Skeletal muscle tissue (tissue), 4 donors: Measurements from ENCODE around the gene ARHGAP4. TPM values are rescaled to one million over a fixed set of nuclear protein-coding genes. Genes with fewer than 3 reads are reported as not detected.

Source experiments
- H3K27ac ChIP-seq: one replicate; pipeline ENCODE4 v1.7.0; 2013; ENCODE audit warnings: mild to moderate bottlenecking, low read depth, low read length, inconsistent platforms
- H3K27me3 ChIP-seq, 3 donors: one replicate each; pipeline ENCODE4 v1.7.0; 2013; ENCODE audit warnings: low read length in 3 of 3; ENCODE audit not compliant: control insufficient read depth in 3 of 3, insufficient read depth in 3 of 3
- H3K36me3 ChIP-seq, 3 donors: one replicate each; pipeline ENCODE4 v1.7.0; 2013; ENCODE audit warnings: low read length in 3 of 3; ENCODE audit not compliant: control insufficient read depth in 3 of 3, insufficient read depth in 3 of 3
- H3K4me1 ChIP-seq, 3 donors: one replicate each; pipeline ENCODE4 v1.7.0; 2013; ENCODE audit warnings: low read length in 3 of 3, mild to moderate bottlenecking in 3 of 3; ENCODE audit not compliant: control insufficient read depth in 3 of 3, insufficient read depth in 3 of 3
- H3K4me3 ChIP-seq, 3 donors: one replicate each; pipeline ENCODE4 v1.7.0; 2013; ENCODE audit warnings: low read length in 3 of 3
- H3K9ac ChIP-seq, 3 donors: one replicate each; pipeline ENCODE4 v1.7.0; 2013; ENCODE audit warnings: low read length in 3 of 3, mild to moderate bottlenecking in 3 of 3, moderate library complexity in 2 of 3, low read depth in 1 of 3
- H3K9me3 ChIP-seq, 3 donors: one replicate each; pipeline ENCODE4 v1.7.0; 2013; ENCODE audit warnings: low read length in 3 of 3; ENCODE audit not compliant: control insufficient read depth in 3 of 3
- total RNA-seq: library from RNA; depleted of rRNA; stranded (reverse); fragments of >200 nt; gene quantifications from one replicate; pipeline ENCODE4 v1.2.3, GENCODE V29; 2014
- donor health status: Osteomylitis.

ARHGAP4 gene
- total RNA-seq, 1 donor from 2014 or later: 25.1 TPM

DNA sequence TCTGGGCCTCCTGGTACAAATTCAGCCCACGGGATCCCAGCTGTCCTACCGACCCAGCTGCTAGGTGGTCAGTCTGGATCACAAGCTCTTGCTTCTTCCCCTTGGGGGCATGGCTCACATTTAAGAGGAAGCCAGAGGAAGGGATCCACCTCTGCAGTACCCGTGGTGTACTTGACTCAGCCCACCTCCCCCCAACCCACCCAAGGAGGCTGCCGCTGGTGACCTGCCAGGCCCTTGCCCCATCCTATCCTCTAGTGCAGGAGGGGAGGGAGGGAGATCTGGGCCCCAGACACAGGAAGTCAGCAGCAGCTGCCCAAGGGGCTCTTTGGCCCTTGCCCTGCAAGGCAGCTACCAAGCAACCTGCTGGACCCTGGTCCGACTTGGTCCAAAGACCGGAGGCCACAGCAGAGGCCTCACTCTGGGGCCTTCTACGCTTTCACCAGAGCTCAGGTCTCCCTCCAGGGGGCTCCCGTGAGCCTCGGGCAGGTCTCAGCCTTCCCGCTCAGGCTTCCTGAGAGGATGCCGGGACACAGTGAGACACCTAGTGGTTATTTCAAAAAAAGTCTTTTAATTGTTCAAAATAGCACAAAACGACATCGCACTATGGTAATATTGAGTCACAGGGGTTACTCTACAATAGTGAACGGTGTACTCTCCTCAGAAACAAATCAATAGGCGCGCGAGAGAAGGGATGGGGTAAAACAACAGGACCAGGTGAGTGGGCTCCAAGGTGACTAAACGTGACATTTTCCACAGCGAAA is 21.1 kb upstream of the ARHGAP4 start:
- H3K27ac ChIP-seq: peak overlapping the region; percentile 19
- no peak overlapping the region for H3K4me3 ChIP-seq
- H3K9me3 ChIP-seq: no peaks in the 10 kb centered on the region
- peaks cover 0 to 12% (median 8%) of the 10 kb centered on the region in 3 donors for H3K4me1 ChIP-seq
- peaks cover 18 to 32% (median 29%) of the 10 kb centered on the region in 3 donors for H3K36me3 ChIP-seq
- no peaks in the 10 kb centered on the region for H3K27me3 ChIP-seq
- peak overlapping the region in 1 of 3 donors; percentile 25 for H3K9ac ChIP-seq

DNA sequence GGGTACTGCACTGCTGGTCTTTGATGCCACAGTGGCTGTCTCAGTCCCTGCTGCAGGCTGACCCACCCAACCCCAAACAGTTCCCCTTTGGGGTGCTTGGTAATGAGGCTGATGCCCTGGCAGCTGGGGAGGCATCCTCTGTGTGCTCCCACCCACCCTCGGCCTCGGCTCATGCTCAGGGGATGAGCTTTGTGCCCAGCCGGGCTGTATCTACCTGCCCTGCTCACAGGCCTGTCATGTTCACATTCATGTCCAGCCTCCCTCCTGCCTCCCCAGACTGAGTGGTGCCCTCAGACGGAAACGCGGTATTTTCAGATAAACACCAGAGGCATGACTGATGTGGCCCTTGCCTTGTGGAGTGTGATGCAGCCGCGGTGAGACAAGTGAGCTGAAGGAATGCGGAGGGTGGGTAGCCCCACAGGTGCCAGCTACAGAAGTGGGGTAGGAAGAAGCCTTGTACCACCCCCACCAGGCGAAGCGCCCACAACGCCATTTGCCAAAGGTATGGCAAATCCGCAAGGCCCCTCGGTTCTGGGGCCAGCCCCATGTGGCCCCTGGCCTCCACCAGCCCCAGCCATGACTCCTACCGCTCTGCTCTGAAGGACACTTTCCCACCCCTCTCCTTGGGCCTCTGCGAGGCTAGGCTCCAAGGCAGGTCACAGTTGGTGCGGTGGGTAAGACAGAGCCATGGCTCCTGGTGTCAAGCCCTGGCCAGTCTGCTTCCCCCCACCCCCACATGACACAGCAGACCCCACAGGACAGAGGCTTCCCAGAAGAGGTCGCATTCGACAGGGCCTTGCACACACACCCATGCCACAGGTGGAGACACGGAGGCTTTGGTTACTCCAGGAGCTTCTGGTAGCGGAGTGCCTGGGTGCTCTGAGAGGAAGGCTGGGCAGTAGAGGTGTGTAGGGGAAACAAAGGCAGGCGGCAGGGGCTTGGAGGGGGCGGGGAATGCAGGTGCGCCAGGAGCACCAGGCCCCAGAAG is 20.2 kb upstream of the ARHGAP4 start:
- Histone ChIP-seq H3K4me1 (peaks cover 0 to 12% (median 8%) of the 10 kb centered on the region in 3 donors), H3K27ac (no peak overlapping the region), H3K9me3 (no peaks in the 10 kb centered on the region), H3K9ac (no peak overlapping the region), H3K36me3 (peaks cover 12 to 23% (median 19%) of the 10 kb centered on the region in 3 donors), H3K4me3 (no peak overlapping the region), H3K27me3 (no peaks in the 10 kb centered on the region)

DNA sequence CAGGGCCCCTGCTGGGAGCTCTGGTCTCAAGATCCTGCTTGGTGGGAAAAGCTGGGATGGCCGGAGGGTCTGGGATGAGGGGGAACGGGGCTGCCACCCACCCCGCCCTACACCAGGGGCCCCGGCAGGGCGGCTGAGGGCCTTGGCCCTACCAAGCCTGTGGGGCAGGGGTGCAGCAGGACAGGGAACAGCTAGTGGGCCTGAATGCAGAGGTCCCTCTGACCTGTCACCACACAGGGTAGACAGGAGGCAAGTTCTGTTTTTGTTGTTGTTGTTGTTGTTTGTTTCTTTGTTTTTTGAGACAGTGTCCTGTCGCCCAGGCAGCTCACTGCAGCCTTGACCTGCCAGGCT is 18.7 kb upstream of the ARHGAP4 start:
- no peaks in the 10 kb centered on the region for H3K27me3 ChIP-seq
- H3K9ac ChIP-seq: no peak overlapping the region
- H3K36me3 ChIP-seq: peaks cover 3 to 9% (median 4%) of the 10 kb centered on the region in 3 donors
- H3K4me3 ChIP-seq: peak overlapping the region in 1 of 3 donors; percentile 35
- H3K27ac ChIP-seq: no peak overlapping the region
- peaks cover 0 to 12% (median 8%) of the 10 kb centered on the region in 3 donors for H3K4me1 ChIP-seq
- no peaks in the 10 kb centered on the region for H3K9me3 ChIP-seq

DNA sequence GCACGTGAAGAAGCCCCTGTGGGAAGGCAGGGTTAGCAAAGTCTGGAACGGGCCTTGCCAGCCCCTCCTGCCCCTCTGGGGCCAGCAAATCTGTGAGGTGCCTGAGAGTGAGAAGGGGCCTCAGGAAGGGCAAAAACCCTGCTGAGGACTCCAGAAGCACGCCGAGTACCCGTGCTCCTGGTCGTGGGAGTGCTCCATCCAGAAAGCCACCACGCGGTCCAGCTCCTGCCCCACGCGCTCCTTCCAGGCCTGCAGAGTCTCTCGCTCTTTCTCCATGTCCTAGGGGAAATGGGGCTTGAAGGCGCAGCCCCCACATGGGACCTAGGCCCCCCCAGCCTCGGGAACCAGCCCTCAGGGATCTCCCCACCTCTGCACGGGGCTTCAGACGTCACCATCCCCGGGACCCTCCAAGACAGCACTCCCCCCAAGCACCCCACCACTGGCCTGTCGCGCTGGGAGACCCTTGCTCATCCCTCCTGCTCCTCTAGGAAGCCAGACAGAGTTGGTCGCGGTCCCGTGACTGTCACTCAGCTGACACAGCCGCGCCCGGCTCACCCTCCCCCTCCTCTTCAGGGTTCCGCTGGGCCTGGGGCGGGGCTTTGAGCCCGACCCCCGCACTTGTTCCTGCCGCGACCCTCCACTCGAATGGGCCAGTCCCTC is 18.2 kb upstream of the ARHGAP4 start, which contains the start of gene RENBP:
RENBP (minus strand) TSS at position 504 of the 660 bp plus-strand sequence; CDS start at position 471, 33 bp downstream.
- no peaks in the 10 kb centered on the region for H3K27me3 ChIP-seq
- no peak within 1 kb of the TSS for H3K27ac ChIP-seq
- H3K9ac ChIP-seq: peak within 1 kb of the TSS in 2 of 3 donors; percentile 3 to 40

DNA sequence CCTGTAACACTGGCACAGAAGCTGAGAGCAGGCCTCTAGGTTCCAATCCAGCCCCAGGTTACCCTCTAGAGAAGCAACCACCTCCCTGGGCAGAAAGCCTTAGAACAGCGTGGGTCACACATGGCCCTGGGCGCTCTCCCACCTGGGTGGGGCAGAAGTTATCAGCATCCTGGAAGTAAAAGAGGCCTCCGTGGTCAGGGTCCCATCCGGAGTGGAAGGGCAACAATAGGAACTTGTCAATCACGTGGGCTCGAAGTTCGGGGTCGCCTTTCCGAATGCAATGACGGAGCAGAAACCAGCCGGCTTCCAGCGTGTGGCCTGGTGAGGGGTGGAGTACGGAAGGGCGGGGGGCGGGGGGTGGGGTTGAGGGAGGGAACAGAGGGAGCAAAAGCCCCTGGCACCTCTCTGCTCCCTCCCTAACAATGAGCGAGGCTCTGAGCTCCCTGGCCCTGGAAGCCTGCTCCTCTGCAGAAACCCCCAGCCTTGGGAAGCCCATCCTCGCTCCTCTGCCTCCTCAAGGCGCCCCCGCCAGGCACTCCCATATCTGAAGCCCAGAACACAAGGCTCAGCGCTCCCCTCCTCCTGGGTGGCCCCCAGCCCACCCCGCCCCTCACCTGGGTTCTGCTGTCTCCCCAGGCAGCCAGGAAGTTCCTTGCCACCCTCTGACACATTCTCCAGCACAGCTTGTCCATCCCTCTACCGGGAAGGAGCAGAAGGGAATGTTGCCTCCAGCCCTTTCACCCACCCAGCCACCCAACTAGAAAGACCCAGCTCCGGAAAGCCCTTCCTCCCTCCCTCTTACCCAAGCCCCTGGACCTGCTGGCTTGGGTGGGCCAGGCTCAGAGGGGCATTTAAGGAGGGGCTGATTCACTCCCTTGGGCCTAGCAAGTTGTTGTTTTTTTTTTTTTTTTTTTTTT is 15.5 kb upstream of the ARHGAP4 start:
- peaks cover 0 to 5% (median 0%) of the 10 kb centered on the region in 3 donors for H3K4me1 ChIP-seq
- no peak overlapping the region for H3K4me3 ChIP-seq
- no peak overlapping the region for H3K27ac ChIP-seq
- H3K9ac ChIP-seq: no peak overlapping the region
- no peaks in the 10 kb centered on the region for H3K27me3 ChIP-seq
- no peaks in the 10 kb centered on the region for H3K36me3 ChIP-seq
- H3K9me3 ChIP-seq: no peaks in the 10 kb centered on the region

More for the DNA sequence above, 18.2 kb upstream of the ARHGAP4 start, which contains the start of gene RENBP:
- H3K36me3 ChIP-seq: peaks cover 2 to 5% (median 2%) of the 10 kb centered on the region in 3 donors
- peaks cover 0 to 10% (median 8%) of the 10 kb centered on the region in 3 donors for H3K4me1 ChIP-seq
- peak within 1 kb of the TSS; percentile 23 to 54 (median 35) for H3K4me3 ChIP-seq
- no peaks in the 10 kb centered on the region for H3K9me3 ChIP-seq

DNA sequence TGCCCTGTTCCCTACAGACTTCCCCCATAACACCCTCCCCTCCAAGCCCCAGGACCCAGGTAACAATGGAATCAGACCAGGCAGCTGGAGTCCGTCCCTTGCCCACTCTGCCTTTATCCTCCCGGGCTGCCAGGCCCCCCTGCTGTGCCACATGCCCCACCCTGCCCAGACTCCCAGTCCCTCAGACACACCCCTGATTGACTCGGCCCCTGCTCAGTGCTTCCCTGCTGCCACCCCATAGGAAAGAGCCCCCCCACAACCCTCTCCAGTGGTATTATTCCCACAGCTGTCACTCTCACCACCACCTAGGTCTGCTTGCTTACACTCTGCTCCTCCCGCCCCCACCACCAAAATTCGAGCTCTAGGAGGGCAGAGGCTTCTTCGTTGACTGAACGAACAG is 13.5 kb upstream of the ARHGAP4 start:
- no peaks in the 10 kb centered on the region for H3K36me3 ChIP-seq
- no peak overlapping the region for H3K27ac ChIP-seq
- no peaks in the 10 kb centered on the region for H3K27me3 ChIP-seq
- no peaks in the 10 kb centered on the region for H3K9me3 ChIP-seq
- no peak overlapping the region for H3K4me3 ChIP-seq
- peaks cover 0 to 9% (median 5%) of the 10 kb centered on the region in 3 donors for H3K4me1 ChIP-seq
- no peak overlapping the region for H3K9ac ChIP-seq

DNA sequence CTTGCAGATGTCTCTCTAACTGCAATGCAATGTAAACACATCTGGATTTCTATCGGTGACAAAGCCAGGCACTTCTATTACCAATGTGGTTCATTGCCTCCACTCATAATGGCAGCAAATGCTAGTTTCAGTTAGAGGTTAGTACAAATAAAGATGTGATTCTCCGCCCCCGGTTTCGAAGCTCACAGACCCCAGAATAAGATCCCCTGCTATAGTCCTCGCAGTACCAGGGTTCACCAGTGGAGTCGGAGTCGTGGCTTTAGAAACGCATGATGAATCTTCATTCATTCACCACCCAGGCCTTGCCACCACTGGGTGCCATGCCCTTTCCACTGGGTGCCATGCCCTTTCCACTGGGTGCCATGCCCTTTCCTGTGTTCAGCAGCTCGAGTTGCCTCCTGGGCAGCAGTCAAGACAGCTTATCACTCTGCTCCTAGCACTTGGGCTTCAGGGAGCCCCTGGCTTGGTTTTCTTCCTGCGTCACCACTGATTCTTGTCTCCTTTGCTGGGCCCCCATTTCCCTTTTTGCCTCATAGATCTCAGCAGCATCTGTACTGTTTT is 12.2 kb upstream of the ARHGAP4 start:
- H3K4me1 ChIP-seq: peaks cover 9 to 14% (median 10%) of the 10 kb centered on the region in 3 donors
- no peak overlapping the region for H3K4me3 ChIP-seq
- H3K36me3 ChIP-seq: no peaks in the 10 kb centered on the region
- H3K27me3 ChIP-seq: no peaks in the 10 kb centered on the region
- H3K9ac ChIP-seq: no peak overlapping the region
- H3K27ac ChIP-seq: no peak overlapping the region
- no peaks in the 10 kb centered on the region for H3K9me3 ChIP-seq

DNA sequence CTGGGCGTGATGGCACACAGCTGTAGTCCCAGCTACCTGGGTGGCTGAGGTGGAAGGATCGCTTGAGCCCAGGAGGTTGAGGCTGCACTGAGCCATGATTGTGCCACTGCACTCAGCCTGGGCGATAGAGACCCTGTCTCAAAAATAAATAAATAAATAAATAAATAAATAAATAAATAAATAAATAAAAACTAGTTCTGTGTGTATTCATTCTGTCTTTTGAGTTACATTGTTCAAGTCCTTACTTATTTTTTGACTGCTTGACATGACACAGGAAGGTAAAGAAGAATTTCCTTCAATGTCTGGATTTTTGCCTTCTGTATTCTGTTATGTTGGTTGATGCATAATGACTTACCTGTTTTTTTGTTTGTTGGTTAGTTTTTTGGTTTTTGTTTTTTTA is 11.0 kb upstream of the ARHGAP4 start:
- Histone ChIP-seq H3K27ac (no peak overlapping the region), H3K27me3 (no peaks in the 10 kb centered on the region), H3K4me1 (peaks cover 9 to 14% (median 10%) of the 10 kb centered on the region in 3 donors), H3K36me3 (peaks cover 0 to 6% (median 0%) of the 10 kb centered on the region in 3 donors), H3K9me3 (no peaks in the 10 kb centered on the region), H3K4me3 (no peak overlapping the region), H3K9ac (no peak overlapping the region)
